K562 (cell line): Measurements from ENCODE around the gene MYBPH. TPM values are rescaled to one million over a fixed set of nuclear protein-coding genes. Genes with fewer than 3 reads are reported as not detected.

Experiments
- ATAC-seq: fragments of 200-7000 bp; cut with Tn5 transposase; 3 replicates; pipeline ENCODE4 v1.9.1; 2020; ENCODE audit warnings: moderate library complexity
- BruUV-seq: library from RNA; stranded (reverse); fragments of 400-500 nt; replicated peaks from 2 replicates; lab custom pipeline; 2021; lab: Mats Ljungman, UMichigan
- CTCF ChIA-PET: fragments of 300-600 bp; formaldehyde crosslinking; extraction: SDS; loops from one replicate; lab custom pipeline; 2021; ENCODE audit warnings: low intra/inter-chr PET ratio; lab: Yijun Ruan, JAX
- POLR2A ChIA-PET: fragments of 300-600, 350-650 bp; sonication (Branson Sonifier 250); formaldehyde crosslinking; extraction: SDS; loops from one replicate; lab custom pipeline; 2021; ENCODE audit warnings: antibody characterized with exemption, inconsistent platforms; lab: Yijun Ruan, JAX
- DNase-seq, 4 experiments: peaks; one replicate each; pipeline versions ENCODE4 v3.0.0 to v3.0.0-alpha.2; 2011 to 2018; ENCODE audit warnings: low spot score in 3 of 4, mixed read lengths in 3 of 4; ENCODE audit errors: extremely low read depth in 1 of 4
- FAIRE-seq: peaks from 2 replicates; lab custom pipeline; 2011; peaks lifted over from hg19 to GRCh38; lab: Jason Lieb, UNC
- H2AFZ ChIP-seq: 2 replicates; pipeline ENCODE4 v1.6.0; 2011; ENCODE audit warnings: low read depth, low read length, control low read depth, inconsistent platforms
- H3K27ac ChIP-seq: fragments of 200-600 bp; 3 replicates; pipeline ENCODE4 v1.8.0; 2011; ENCODE audit warnings: low read depth, mild to moderate bottlenecking, control low read depth, inconsistent platforms, low read length, moderate library complexity, mixed read lengths; ENCODE audit errors: extremely low read depth
- H3K27me3 ChIP-seq, 2 experiments: fragments of 300-600 bp in 1 of 2; 2 replicates in 1 of 2; 3 replicates in 1 of 2; pipeline versions ENCODE4 v1.6.0 to v1.8.0; 2011; ENCODE audit warnings: inconsistent platforms in 2 of 2, low read length in 2 of 2, mild to moderate bottlenecking in 1 of 2, mixed read lengths in 1 of 2, moderate library complexity in 1 of 2; ENCODE audit not compliant: control insufficient read depth in 2 of 2, insufficient read depth in 2 of 2
- H3K36me3 ChIP-seq: fragments of 300-600 bp; 3 replicates; pipeline ENCODE4 v1.8.0; 2011; ENCODE audit warnings: mild to moderate bottlenecking, low read length, inconsistent platforms; ENCODE audit not compliant: control insufficient read depth, insufficient read depth
- H3K4me1 ChIP-seq, 2 experiments: fragments of 200-600 bp in 1 of 2; replicated peaks in 1 of 2; 2 replicates in 1 of 2; 3 replicates in 1 of 2; pipeline versions ENCODE4 v1.5.1 to v1.8.0; 2011; ENCODE audit warnings: inconsistent platforms in 2 of 2, low read length in 2 of 2, mild to moderate bottlenecking in 1 of 2, mixed read lengths in 1 of 2, moderate library complexity in 1 of 2; ENCODE audit not compliant: control insufficient read depth in 2 of 2, insufficient read depth in 2 of 2
- H3K4me2 ChIP-seq: 2 replicates; pipeline ENCODE4 v1.6.1; 2011; ENCODE audit warnings: low read length, control low read depth, inconsistent platforms, mixed read lengths; ENCODE audit not compliant: insufficient read depth
- H3K4me3 ChIP-seq: fragments of 200-600 bp; sonication (generic), shearing (Covaris generic); 2 replicates; pipeline ENCODE4 v1.5.1; 2016; ENCODE audit warnings: control low read depth, inconsistent platforms
- H3K79me2 ChIP-seq: fragments of 200-600 bp; 3 replicates; pipeline ENCODE4 v1.8.0; 2011; ENCODE audit warnings: low read length, inconsistent platforms; ENCODE audit not compliant: control insufficient read depth, insufficient read depth
- H3K9ac ChIP-seq, 2 experiments: 2 replicates each; pipeline versions ENCODE4 v1.6.0 to v1.6.1; 2011; ENCODE audit warnings: low read depth in 2 of 2, low read length in 2 of 2, control low read depth in 1 of 2, inconsistent platforms in 1 of 2, mild to moderate bottlenecking in 1 of 2, mixed read lengths in 1 of 2; ENCODE audit not compliant: insufficient read depth in 1 of 2
- H3K9me1 ChIP-seq: one replicate; pipeline ENCODE4 v1.6.0; 2011; ENCODE audit warnings: inconsistent platforms, mild to moderate bottlenecking, low read length, moderate library complexity; ENCODE audit not compliant: control insufficient read depth, insufficient read depth
- H3K9me3 ChIP-seq: replicated peaks from 2 replicates; pipeline ENCODE4 v1.5.1; 2011; ENCODE audit warnings: low read depth, low read length, inconsistent platforms; ENCODE audit not compliant: control insufficient read depth, insufficient read depth
- H4K20me1 ChIP-seq: replicated peaks from 2 replicates; pipeline ENCODE4 v1.6.1; 2011; ENCODE audit warnings: low read length, inconsistent platforms, mixed read lengths; ENCODE audit not compliant: control insufficient read depth, insufficient read depth
- ADNP ChIP-seq: fragments of 200-800 bp; sonication (Bioruptor generic); IDR thresholded peaks from 2 replicates; pipeline ENCODE4 v1.6.1; 2016; ENCODE audit warnings: missing genetic modification characterization, missing compliant biosample characterization
- BCOR ChIP-seq: fragments of 450-650 bp; IDR thresholded peaks from 2 replicates; pipeline ENCODE4 v1.6.1; 2016
- CHD4 ChIP-seq: fragments of 200-600 bp; sonication (generic); IDR thresholded peaks from 3 replicates; pipeline ENCODE4 v1.6.1; 2012; ENCODE audit warnings: low read depth, mild to moderate bottlenecking, mixed read lengths, low read length, inconsistent platforms; ENCODE audit not compliant: insufficient read depth, insufficient replicate concordance, poor library complexity, severe bottlenecking
- EGR1 ChIP-seq: fragments of 450-650 bp; conservative IDR thresholded peaks from 2 replicates; pipeline ENCODE4 v1.6.1; 2017; ENCODE audit warnings: mild to moderate bottlenecking
- MAFK ChIP-seq: IDR thresholded peaks from 2 replicates; pipeline ENCODE4 v1.6.1; 2011; ENCODE audit warnings: low read length, improper control_type of control experiment
- RBM25 ChIP-seq: fragments of 200-400 bp; formaldehyde crosslinking; IDR thresholded peaks from 2 replicates; pipeline ENCODE4 v1.6.1; 2018; ENCODE audit warnings: low read length, low read depth, moderate library complexity; ENCODE audit not compliant: severe bottlenecking
- SPI1 ChIP-seq: IDR thresholded peaks from 2 replicates; pipeline ENCODE4 v1.6.1; 2011; ENCODE audit warnings: low read depth, low read length, control low read depth, borderline replicate concordance
- ZBTB9 ChIP-seq: fragments of 450-650 bp; formaldehyde crosslinking; IDR thresholded peaks from 2 replicates; pipeline ENCODE4 v1.4.0; 2020; ENCODE audit warnings: mild to moderate bottlenecking, moderate library complexity
- WGBS: fragments of 100-300 bp; shearing (Covaris generic); methylation state at CpG from one replicate; pipeline ENCODE4 v1.1.6; 2016; ENCODE audit warnings: low coverage, mixed read lengths; ENCODE audit not compliant: insufficient coverage; ENCODE audit errors: missing lambda C conversion rate; 5-methylcytosine and 5-hydroxymethylcytosine counted together
- in situ Hi-C: fragments of 300-500 bp; cut with MboI; formaldehyde crosslinking; loops from 4 replicates; pipeline ENCODE4 v1.15.0; 2018; ENCODE audit warnings: inconsistent platforms, mixed read lengths
- intact Hi-C: fragments of 100-400 bp; cut with micrococcal nuclease; formaldehyde crosslinking; loops from 2 replicates; pipeline ENCODE4 v1.14.2; 2022
- polyA plus RNA-seq, 8 experiments: library from polyadenylated mRNA; depleted of rRNA in 4 of 8; stranded (reverse) in 5 of 8; unstranded in 3 of 8; fragments of >200 nt; fragmentation: Nextera tagmentation in 2 of 8; fragmentation: Illumina TruSeq in 1 of 8; extraction: Ambion mirVana in 2 of 8; extraction: Trizol in 1 of 8; gene quantifications; 2 replicates each; pipeline versions ENCODE4 v1.2.1 to v1.2.3, GENCODE V29; 2011 to 2014; ENCODE audit warnings: inconsistent platforms in 1 of 8, missing spikeins in 1 of 8
- total RNA-seq, 7 experiments: library from RNA; depleted of rRNA in 6 of 7; stranded (reverse); fragments of >200 nt in 6 of 7; fragmentation: Illumina TruSeq in 2 of 7; extraction: Trizol in 2 of 7; gene quantifications; 2 replicates each; pipeline versions ENCODE4 v1.2.1 to v1.2.3, GENCODE V29; 2011 to 2021; ENCODE audit warnings: low replicate concordance in 1 of 7

Gene MYBPH
- total and polyA plus RNA-seq, 9 of the 15 experiments (the other 6 are each of a cell fraction or from before 2014, with no cell fraction given): 0.13 TPM; not detected in 8

DNA sequence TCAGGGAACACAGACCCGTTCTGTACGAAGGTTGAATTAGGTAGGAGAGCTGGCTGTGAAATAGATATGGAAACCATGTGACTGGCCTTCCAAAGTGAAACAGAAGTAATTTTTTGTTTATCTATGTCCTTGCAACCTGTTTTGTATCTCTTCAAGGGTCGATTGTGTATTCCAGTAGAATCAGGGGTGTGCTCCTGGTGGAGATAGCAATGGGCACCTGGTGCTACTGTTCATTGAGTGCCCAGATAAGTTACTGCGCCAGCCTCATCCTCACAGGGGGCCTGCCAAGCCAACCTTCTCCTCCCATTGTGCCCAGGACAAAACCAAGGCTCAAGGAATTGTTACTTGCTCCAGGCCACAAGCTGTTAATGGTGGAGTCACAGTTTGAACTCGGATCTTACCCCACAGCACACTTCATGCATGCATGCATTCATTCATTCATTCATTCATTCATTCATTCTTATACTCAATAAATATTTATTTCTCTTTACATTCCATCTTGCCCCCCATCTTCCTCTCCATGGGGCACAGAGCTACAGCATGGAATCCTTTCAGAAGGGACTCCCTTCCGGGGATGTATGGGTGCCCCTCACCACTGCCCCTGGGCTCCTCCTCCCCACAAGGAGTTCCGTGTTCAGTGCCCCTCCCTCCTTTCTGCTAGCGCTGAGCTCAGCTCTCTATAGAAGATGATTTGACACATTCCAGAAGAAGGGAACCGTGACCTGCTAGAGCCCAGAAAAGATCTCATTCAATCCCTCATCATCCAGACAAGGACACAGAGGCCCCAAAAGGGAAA, 24.1 kb downstream of the MYBPH start (continued):
- no peak for TF ChIP-seq CHD4

- no peak overlapping the region for H3K27ac ChIP-seq
- DNase-seq (no peak), ATAC-seq (peak; percentile 33), FAIRE-seq (no peak)
- peak overlapping the region; percentile 21; the same call in 1 of the 2 replicates for H3K4me2 ChIP-seq
- no peaks in the 10 kb centered on the region for H3K9me1 ChIP-seq
- no peak overlapping the region for H2AFZ ChIP-seq
- CTCF ChIA-PET: no interaction called here
- in situ Hi-C loops (no loop called here), intact Hi-C loops (no loop called here)
- peaks cover 15% of the 10 kb centered on the region for H4K20me1 ChIP-seq
- no peaks in the 10 kb centered on the region for H3K9me3 ChIP-seq
- 0% methylated on average over 8 of the region's 9 CpGs for WGBS
- peaks cover 36 to 85% of the 10 kb centered on the region in 2 experiments for H3K27me3 ChIP-seq
- TF ChIP-seq MAFK: no peak
- 0 out of 2 replicates have a peak, but pooled peaks have one; percentile 29 for TF ChIP-seq ZBTB9 (CRISPR knock-in tag)
- TF ChIP-seq SPI1: 0 out of 2 replicates have a peak, but pooled peaks have one; percentile 9
- TF ChIP-seq EGR1: 0 out of 2 replicates have a peak, but pooled peaks have one; percentile 24
- peak; percentile 28 for TF ChIP-seq RBM25
- TF ChIP-seq BCOR: peak; percentile 59
- no peak for TF ChIP-seq ADNP (tag)
- H3K79me2 ChIP-seq: no peaks in the 10 kb centered on the region
- H3K36me3 ChIP-seq: no peaks in the 10 kb centered on the region
- POLR2A ChIA-PET: interaction anchor here (0.6 to 0.8 kb wide), 3 partner anchors 9 to 129 kb away, joined by 3 to 4 read pairs (median 3); no protein-coding TSS in a partner anchor
- H3K9ac ChIP-seq: peak overlapping the region in 1 of 2 experiments; percentile 50; a peak in 1 of 4 replicates
- BruUV-seq: no TSS peak
- H3K4me1 ChIP-seq: no peaks in the 10 kb centered on the region; a peak in 2 of 5 replicates
- H3K4me3 ChIP-seq: no peak overlapping the region
Observed at GRCh38 chr1:203150511-203151297, 24.9 kb downstream of the MYBPH start.
